Psoas muscle (tissue), 8 donors: Measurements from ENCODE around the gene VMP1. TPM values are rescaled to one million over a fixed set of nuclear protein-coding genes. Genes with fewer than 3 reads are reported as not detected.

Experiments
- ATAC-seq, 4 donors: fragments of 200-7000 bp; cut with Tn5 transposase; one replicate each; pipeline ENCODE4 v1.9.1; 2020; ENCODE audit warnings: moderate library complexity in 3 of 4, mild to moderate bottlenecking in 2 of 4
- DNase-seq, 2 donors: peaks; one replicate each; pipeline ENCODE4 v3.0.0-alpha.2; 2020
- H3K27ac ChIP-seq: fragments of 200-600 bp; one replicate; pipeline ENCODE4 v1.8.0; 2022
- H3K27me3 ChIP-seq, 3 donors: fragments of 200-600 bp in 1 of 3; one replicate each; pipeline versions ENCODE4 v1.6.1 to v1.8.0; 2013 to 2022; ENCODE audit warnings: low read length in 2 of 3, mild to moderate bottlenecking in 2 of 3, moderate library complexity in 1 of 3; ENCODE audit not compliant: insufficient read depth in 3 of 3
- H3K36me3 ChIP-seq, 2 donors: fragments of 200-600 bp in 1 of 2; one replicate each; pipeline versions ENCODE4 v1.6.1 to v1.8.0; 2013 to 2022; ENCODE audit warnings: low read depth in 1 of 2, mild to moderate bottlenecking in 1 of 2, moderate library complexity in 1 of 2; ENCODE audit not compliant: insufficient read depth in 1 of 2
- H3K4me1 ChIP-seq: fragments of 200-600 bp; one replicate; pipeline ENCODE4 v1.8.0; 2022
- H3K4me3 ChIP-seq: fragments of 200-600 bp; one replicate; pipeline ENCODE4 v1.8.0; 2022; ENCODE audit warnings: mild to moderate bottlenecking
- H3K9me3 ChIP-seq: fragments of 200-600 bp; one replicate; pipeline ENCODE4 v1.8.0; 2022
- CTCF ChIP-seq: fragments of 200-600 bp; IDR thresholded peaks from one replicate; pipeline ENCODE4 v1.8.0; 2022; ENCODE audit warnings: antibody characterized with exemption
- WGBS, 3 donors: extraction: QIAGEN DNeasy Blood & Tissue Kit; methylation state at CpG; one replicate each; pipeline versions ENCODE4 v1.1.6 to v1.1.7; 2013; 5-methylcytosine and 5-hydroxymethylcytosine counted together
- intact Hi-C, 2 donors: fragments of 100-400 bp; cut with DNase I; formaldehyde crosslinking; loops; one replicate each; pipeline versions ENCODE4 v1.11.0 to v1.14.2; 2022
- polyA plus RNA-seq, 3 donors: library from polyadenylated mRNA; stranded (reverse); fragments of 200-250 nt; gene quantifications; one replicate each; pipeline ENCODE4 v1.2.3, GENCODE V29; 2013
- total RNA-seq, 4 donors: library from RNA; stranded (reverse); fragmentation: NEBNext Ultra II Directional in 2 of 4; extraction: Animal tissue kit (Norgen Biotek cat#: 25700) in 2 of 4; gene quantifications; one replicate each; pipeline versions ENCODE4 v1.2.1 to v1.2.4, GENCODE V29; 2021 to 2023
- donor health status: healthy with polysubstance abuse.
- donor health status: DM: no; HTN: no; CAD: no; lungs with moderate emphysema.
- donor health status: Bipolar disorder and iron deficiency.
- donor health status: healthy.
- donor health status: DM: yes; HTN: yes; CAD: no.
- donor health status: DM: no; HTN: no; CAD: no.
- donor health status: DM: no; HTN: no; CAD: no.
- donor health status: DM: yes; HTN: yes; CAD: no.

Gene VMP1
- total and polyA plus RNA-seq, 7 donors: 31.3 to 115 (median 60.5) TPM

GRCh38 chr17:59830846-59831486 is 123.5 kb downstream of the VMP1 start:
- no peak for TF ChIP-seq CTCF

GRCh38 chr17:59832883-59833379 is 125.5 kb downstream of the VMP1 start:
- Histone ChIP-seq H3K27ac (peak overlapping the region; percentile 31), H3K4me1 (peaks cover 42% of the 10 kb centered on the region), H3K9me3 (no peaks in the 10 kb centered on the region), H3K4me3 (no peak overlapping the region), H3K27me3 (no peaks in the 10 kb centered on the region), H3K36me3 (peaks cover 0 to 2% of the 10 kb centered on the region in 2 donors)
- DNase-seq (no peak), ATAC-seq (no peak)
- TF ChIP-seq CTCF: no peak
- intact Hi-C loops: no loop called here
- WGBS, 3 donors: 56 to 57% (median 56%) methylated on average over 4 of the region's 4 CpGs

More at GRCh38 chr17:59830846-59831486, 123.5 kb downstream of the VMP1 start:
- DNase-seq: no peak
- H3K27ac ChIP-seq: peak overlapping the region; percentile 79
- H3K4me3 ChIP-seq: no peak overlapping the region
- ATAC-seq: no peak
- no peaks in the 10 kb centered on the region for H3K27me3 ChIP-seq
- peaks cover 0 to 2% of the 10 kb centered on the region in 2 donors for H3K36me3 ChIP-seq
- intact Hi-C loops: no loop called here
- no peaks in the 10 kb centered on the region for H3K9me3 ChIP-seq
- 88 to 96% (median 92%) methylated on average over 1 of the region's 1 CpG for WGBS, 3 donors
- H3K4me1 ChIP-seq: peaks cover 43% of the 10 kb centered on the region

GRCh38 chr17:59837308-59838051 is 130.0 kb downstream of the VMP1 start:
- H3K27me3 ChIP-seq: no peaks in the 10 kb centered on the region
- peak overlapping the region; percentile 68 for H3K4me3 ChIP-seq
- H3K9me3 ChIP-seq: no peaks in the 10 kb centered on the region
- peak; percentile 81 to 89 (median 86) for ATAC-seq
- no peak for TF ChIP-seq CTCF
- DNase-seq: no peak
- H3K27ac ChIP-seq: peak overlapping the region; percentile 92
- intact Hi-C loops: no loop called here
- 38 to 48% (median 40%) methylated on average over 8 of the region's 8 CpGs for WGBS, 3 donors
- peaks cover 18% of the 10 kb centered on the region for H3K4me1 ChIP-seq
- peaks cover 7 to 26% of the 10 kb centered on the region in 2 donors for H3K36me3 ChIP-seq

GRCh38 chr17:59838052-59838916 is 130.8 kb downstream of the VMP1 start:
- intact Hi-C loops: no loop called here
- no peaks in the 10 kb centered on the region for H3K27me3 ChIP-seq
- H3K9me3 ChIP-seq: no peaks in the 10 kb centered on the region
- peaks cover 10% of the 10 kb centered on the region for H3K4me1 ChIP-seq
- peak overlapping the region; percentile 92 for H3K27ac ChIP-seq
- TF ChIP-seq CTCF: no peak
- DNase-seq (no peak), ATAC-seq (no peak)
- 48 to 58% (median 55%) methylated on average over 8 of the region's 8 CpGs for WGBS, 3 donors
- H3K4me3 ChIP-seq: peak overlapping the region; percentile 68
- H3K36me3 ChIP-seq: peaks cover 7 to 26% of the 10 kb centered on the region in 2 donors
